Body of pancreas (tissue), 4 donors: ENCODE measurements around the gene C19orf38. TPM values are rescaled to one million over a fixed set of nuclear protein-coding genes. Genes with fewer than 3 reads are reported as not detected.

Experiments used
- ATAC-seq: fragments of 150-250 bp; one replicate; pipeline ENCODE4 v1.9.1; 2016
- DNase-seq, 4 donors: peaks; one replicate each; pipeline ENCODE4 v3.0.0-alpha.2; 2019
- H3K27ac ChIP-seq, 4 donors: fragments of 200-600 bp; sonication (generic); 1 replicate in 3 of 4; 2 replicates in 1 of 4; pipeline versions ENCODE4 v1.5.1 to v1.6.1; 2016 to 2019; ENCODE audit warnings: mild to moderate bottlenecking in 1 of 4, mixed read lengths in 1 of 4, moderate library complexity in 1 of 4
- H3K27me3 ChIP-seq, 2 donors: fragments of 200-600 bp; sonication (generic); one replicate each; pipeline ENCODE4 v1.6.0; 2016; ENCODE audit warnings: mild to moderate bottlenecking in 1 of 2
- H3K36me3 ChIP-seq, 2 donors: fragments of 200-600 bp; sonication (generic); replicated peaks in 1 of 2; 2 replicates each; pipeline ENCODE4 v1.5.1; 2016; ENCODE audit warnings: low read depth in 2 of 2; ENCODE audit not compliant: insufficient read depth in 1 of 2
- H3K4me1 ChIP-seq: fragments of 200-600 bp; sonication (generic); one replicate; pipeline ENCODE4 v1.6.0; 2016
- H3K4me3 ChIP-seq, 2 donors: fragments of 200-600 bp; sonication (generic); 1 replicate in 1 of 2; 2 replicates in 1 of 2; pipeline ENCODE4 v1.5.1; 2016 to 2019
- H3K9me3 ChIP-seq, 3 donors: fragments of 200-600 bp; sonication (generic); 1 replicate in 2 of 3; 2 replicates in 1 of 3; pipeline ENCODE4 v1.5.1; 2016
- POLR2A ChIP-seq, 3 donors: fragments of 450-650 bp; IDR thresholded peaks; one replicate each; pipeline ENCODE4 v1.6.1; 2016; ENCODE audit warnings: antibody characterized with exemption in 3 of 3, mild to moderate bottlenecking in 2 of 3
- WGBS, 2 donors: methylation state at CpG; one replicate each; pipeline ENCODE4 v1.1.5; 2017; 5-methylcytosine and 5-hydroxymethylcytosine counted together
- intact Hi-C: fragments of 100-400 bp; cut with DNase I; formaldehyde crosslinking; loops from one replicate; pipeline ENCODE4 v1.15.1; 2023
- total RNA-seq, 2 donors: library from RNA; depleted of rRNA; stranded (reverse); fragments of >200 nt; gene quantifications; one replicate each; pipeline ENCODE4 v1.1.0, GENCODE V29; 2016
- TF ChIP-seq, protein P1 (sequence below), 7 experiments: fragments of 450-650 bp in 4 of 7; fragments of 200-600 bp in 3 of 7; sonication (generic) in 3 of 7; IDR thresholded peaks; one replicate each; pipeline ENCODE4 v1.5.1; 2016 to 2019; ENCODE audit warnings: antibody characterized with exemption in 7 of 7

The C19orf38 gene
- total RNA-seq, 2 donors from 2014 or later: 0.52 TPM; not detected in 1

DNA sequence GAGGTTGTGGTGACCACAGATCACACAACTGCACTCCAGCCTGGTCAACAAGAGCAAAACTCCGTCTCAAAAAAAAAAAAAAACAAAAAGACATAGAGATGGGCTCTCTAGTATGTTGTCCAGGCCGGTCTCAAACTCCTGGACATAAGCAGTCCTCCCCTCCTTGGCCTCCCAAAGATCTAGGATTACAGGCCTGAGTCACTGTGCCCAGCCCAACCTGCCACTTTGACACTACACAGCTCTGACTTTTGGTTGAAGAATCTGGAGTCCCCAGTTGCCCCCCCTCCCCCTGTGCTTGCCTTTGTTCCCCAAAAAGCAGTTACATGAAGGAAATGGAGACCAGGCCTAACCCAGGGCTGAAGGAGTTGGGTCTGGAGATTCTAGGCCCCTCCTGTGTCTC is 36.1 kb downstream of the C19orf38 start:
- Histone ChIP-seq H3K27ac (no peak overlapping the region), H3K36me3 (no peaks in the 10 kb centered on the region), H3K4me3 (no peak overlapping the region), H3K4me1 (no peaks in the 10 kb centered on the region), H3K9me3 (no peaks in the 10 kb centered on the region), H3K27me3 (no peaks in the 10 kb centered on the region)
- intact Hi-C loops: no loop called here
- peak in 1 of 4 donors; percentile 28 for DNase-seq
- WGBS, 2 donors: 81 to 95% methylated on average over 2 of the region's 2 CpGs
- no peak for TF ChIP-seq POLR2A (IDR thresholded peaks at IDR 0.05)
- TF ChIP-seq, protein P1, sequence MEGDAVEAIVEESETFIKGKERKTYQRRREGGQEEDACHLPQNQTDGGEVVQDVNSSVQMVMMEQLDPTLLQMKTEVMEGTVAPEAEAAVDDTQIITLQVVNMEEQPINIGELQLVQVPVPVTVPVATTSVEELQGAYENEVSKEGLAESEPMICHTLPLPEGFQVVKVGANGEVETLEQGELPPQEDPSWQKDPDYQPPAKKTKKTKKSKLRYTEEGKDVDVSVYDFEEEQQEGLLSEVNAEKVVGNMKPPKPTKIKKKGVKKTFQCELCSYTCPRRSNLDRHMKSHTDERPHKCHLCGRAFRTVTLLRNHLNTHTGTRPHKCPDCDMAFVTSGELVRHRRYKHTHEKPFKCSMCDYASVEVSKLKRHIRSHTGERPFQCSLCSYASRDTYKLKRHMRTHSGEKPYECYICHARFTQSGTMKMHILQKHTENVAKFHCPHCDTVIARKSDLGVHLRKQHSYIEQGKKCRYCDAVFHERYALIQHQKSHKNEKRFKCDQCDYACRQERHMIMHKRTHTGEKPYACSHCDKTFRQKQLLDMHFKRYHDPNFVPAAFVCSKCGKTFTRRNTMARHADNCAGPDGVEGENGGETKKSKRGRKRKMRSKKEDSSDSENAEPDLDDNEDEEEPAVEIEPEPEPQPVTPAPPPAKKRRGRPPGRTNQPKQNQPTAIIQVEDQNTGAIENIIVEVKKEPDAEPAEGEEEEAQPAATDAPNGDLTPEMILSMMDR (IDR thresholded peaks at IDR 0.05): no peak
- ATAC-seq: no peak

DNA sequence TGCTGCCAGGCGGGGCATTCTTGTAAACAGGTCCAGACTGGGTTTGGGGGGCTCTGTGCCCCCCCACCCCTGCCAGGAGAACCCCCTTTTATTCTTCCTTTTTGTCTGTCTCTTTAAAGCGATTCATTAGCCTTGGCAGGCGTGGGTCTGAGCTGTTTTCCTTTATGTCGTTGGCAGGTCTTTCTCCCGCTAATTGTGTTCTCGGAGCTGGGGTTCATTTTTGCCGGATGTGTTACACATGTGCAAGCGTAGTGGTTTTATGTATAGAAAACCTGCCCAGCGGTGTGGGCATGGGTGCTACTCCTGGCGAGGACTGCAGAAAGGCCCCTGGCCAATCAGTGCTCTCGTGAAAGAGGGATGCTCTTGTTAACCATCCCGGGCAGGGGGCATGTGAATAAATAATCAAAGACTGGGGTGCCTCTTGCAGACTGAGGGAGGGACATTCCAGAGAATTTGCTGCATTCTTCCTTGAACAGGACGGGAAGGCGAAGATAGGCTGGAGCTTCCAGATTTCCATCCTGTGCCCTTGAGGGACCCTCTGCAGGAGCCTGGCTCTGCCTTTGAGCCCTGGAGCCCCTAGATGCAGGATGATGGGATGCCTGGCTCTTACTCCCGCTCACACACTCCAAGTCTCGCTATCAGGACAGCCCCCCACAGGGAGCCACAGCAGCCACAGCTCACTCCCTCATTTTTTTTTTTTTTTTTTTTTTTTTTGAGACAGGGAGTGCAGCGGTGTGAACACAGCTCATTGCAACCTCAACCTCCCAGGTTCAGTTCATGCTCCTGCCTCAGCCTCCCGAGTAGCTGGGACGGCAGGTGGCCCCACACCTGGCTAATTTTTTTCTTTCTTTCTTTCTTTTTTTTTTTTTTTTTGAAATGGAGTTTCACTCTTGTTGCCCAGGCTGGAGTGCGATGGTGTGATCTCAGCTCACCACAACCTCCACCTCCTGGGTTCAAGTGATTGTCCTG is 37.3 kb downstream of the C19orf38 start:
- intact Hi-C loops: no loop called here
- no peak overlapping the region for H3K27ac ChIP-seq

DNA sequence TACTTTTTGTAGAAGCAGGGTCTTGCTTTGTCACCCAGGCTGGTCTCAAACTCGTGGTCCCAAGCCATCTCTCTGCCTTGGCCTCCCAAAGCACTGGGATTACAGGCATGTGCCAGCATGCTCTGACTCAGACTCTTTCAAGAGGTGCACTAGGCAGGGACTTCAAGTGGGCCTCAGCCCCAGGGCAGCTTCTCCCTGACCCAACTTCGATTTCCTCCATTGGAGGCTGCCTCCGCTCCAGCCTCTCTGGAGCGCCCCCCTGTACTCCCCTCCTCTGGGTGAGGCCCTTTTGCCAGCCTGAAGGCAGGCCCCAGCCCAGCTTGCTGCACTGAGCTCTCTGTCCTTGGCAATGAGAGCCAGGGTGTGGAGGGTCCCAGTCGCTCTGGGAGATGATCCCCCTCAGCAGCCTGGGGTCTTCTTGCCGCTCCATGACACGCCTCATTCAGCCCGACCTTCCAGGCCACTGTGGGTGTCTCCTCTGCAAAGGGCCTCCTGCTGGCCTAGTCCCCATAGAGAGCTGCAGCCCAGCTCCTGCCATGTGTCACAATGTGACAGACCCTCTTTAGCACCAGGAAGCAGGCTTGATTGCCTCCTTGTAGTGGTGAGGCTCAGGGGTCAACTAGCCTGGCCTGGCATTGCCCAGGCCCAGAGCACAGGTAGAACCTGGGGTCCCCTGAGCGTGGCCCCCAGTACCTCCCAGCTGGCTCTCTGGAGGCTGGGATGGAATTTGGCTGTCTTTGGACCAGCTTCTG is 39.6 kb downstream of the C19orf38 start:
- intact Hi-C loops: no loop called here
- no peak overlapping the region for H3K4me3 ChIP-seq
- no peaks in the 10 kb centered on the region for H3K9me3 ChIP-seq
- H3K36me3 ChIP-seq: no peaks in the 10 kb centered on the region
- H3K27me3 ChIP-seq: no peaks in the 10 kb centered on the region
- WGBS, 2 donors: 84 to 97% methylated on average over 5 to 8 of the region's 9 CpGs
- no peak for DNase-seq
- TF ChIP-seq, protein P1 (IDR thresholded peaks at IDR 0.05): no peak
- TF ChIP-seq POLR2A (IDR thresholded peaks at IDR 0.05): no peak
- peaks cover 16% of the 10 kb centered on the region for H3K4me1 ChIP-seq
- no peak overlapping the region for H3K27ac ChIP-seq
- no peak for ATAC-seq

More for the DNA sequence above, 37.3 kb downstream of the C19orf38 start:
- no peak for DNase-seq
- 83 to 87% methylated on average over 18 to 20 of the region's 20 CpGs for WGBS, 2 donors
- no peak for TF ChIP-seq POLR2A (IDR thresholded peaks at IDR 0.05)
- Histone ChIP-seq H3K4me1 (no peaks in the 10 kb centered on the region), H3K9me3 (no peaks in the 10 kb centered on the region), H3K27me3 (no peaks in the 10 kb centered on the region), H3K4me3 (no peak overlapping the region), H3K36me3 (no peaks in the 10 kb centered on the region)
- no peak for ATAC-seq

DNA sequence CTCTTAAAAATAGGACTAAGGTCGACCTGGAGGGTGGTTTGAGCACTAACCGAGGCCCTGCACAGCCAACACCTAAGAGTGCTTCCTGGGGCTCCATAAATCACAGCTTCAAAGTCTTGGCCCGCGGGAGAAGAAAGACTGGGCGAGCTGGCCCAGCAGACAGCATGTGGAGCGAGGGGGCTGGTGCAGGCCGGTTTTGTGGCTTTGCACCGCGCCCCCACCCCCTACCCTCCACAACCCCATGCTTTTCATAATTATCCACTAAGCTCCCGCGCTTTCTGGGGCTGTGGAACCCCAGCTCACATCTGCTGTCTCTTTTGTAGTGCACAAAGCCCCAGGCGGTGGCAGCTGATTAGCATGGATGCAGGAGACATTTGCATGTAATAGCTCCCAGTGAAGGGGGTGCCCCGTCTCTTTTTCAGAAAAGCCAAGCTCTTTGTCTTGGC is 40.2 kb downstream of the C19orf38 start:
- Histone ChIP-seq H3K4me3 (no peak overlapping the region), H3K36me3 (no peaks in the 10 kb centered on the region), H3K4me1 (peaks cover 16% of the 10 kb centered on the region), H3K27ac (no peak overlapping the region), H3K27me3 (no peaks in the 10 kb centered on the region), H3K9me3 (no peaks in the 10 kb centered on the region)
- WGBS, 2 donors: 75 to 91% methylated on average over 4 to 13 of the region's 13 CpGs
- TF ChIP-seq, protein P1 (IDR thresholded peaks at IDR 0.05): no peak
- no peak for TF ChIP-seq POLR2A (IDR thresholded peaks at IDR 0.05)
- DNase-seq: no peak
- ATAC-seq: no peak
- intact Hi-C loops: no loop called here

DNA sequence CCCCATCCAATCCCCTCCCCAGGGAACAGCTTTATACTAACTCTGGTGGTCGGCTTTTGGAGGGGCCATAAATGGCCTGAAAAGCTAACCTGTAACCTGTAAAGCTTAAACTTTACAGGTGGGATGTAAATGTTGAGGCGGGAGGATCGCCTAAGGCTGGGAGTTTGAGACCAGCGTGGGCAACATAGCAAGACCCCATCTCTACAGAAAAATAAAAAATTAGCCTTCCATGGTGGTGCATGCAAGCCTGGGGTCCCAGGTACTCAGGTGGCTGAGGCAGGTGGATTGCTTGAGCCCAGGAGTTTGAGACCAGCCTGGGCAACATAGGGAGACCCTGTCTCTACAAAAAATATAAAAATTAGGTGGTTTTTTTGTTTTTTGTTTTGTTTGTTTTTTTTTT is 41.7 kb downstream of the C19orf38 start:
- H3K4me3 ChIP-seq: no peak overlapping the region
- TF ChIP-seq POLR2A (IDR thresholded peaks at IDR 0.05): no peak
- intact Hi-C loops: no loop called here
- ATAC-seq (no peak), DNase-seq (no peak)
- no peaks in the 10 kb centered on the region for H3K36me3 ChIP-seq
- peaks cover 16% of the 10 kb centered on the region for H3K4me1 ChIP-seq
- no peak overlapping the region for H3K27ac ChIP-seq
- WGBS, 2 donors: 94 to 96% methylated on average over 4 of the region's 4 CpGs
- H3K27me3 ChIP-seq: no peaks in the 10 kb centered on the region
- H3K9me3 ChIP-seq: no peaks in the 10 kb centered on the region
